ENCODE measurements around the gene MCUB. TPM values are rescaled to one million over a fixed set of nuclear protein-coding genes. Genes with fewer than 3 reads are reported as not detected.
A peak's percentile ranks its signal among the peaks of the same experiment; 100 is the strongest.
"Not testable (repeated sequence)": the region's sequence is repeated elsewhere in the genome, so short reads cannot be mapped to it uniquely, and the experiment has no call there.

The MCUB gene
- polyA plus RNA-seq, result 10 to 100 TPM in 2 of 3 donors, 1 to 10 TPM in 1; 2.2 to 20.9 (median 17.6) TPM

DNA sequence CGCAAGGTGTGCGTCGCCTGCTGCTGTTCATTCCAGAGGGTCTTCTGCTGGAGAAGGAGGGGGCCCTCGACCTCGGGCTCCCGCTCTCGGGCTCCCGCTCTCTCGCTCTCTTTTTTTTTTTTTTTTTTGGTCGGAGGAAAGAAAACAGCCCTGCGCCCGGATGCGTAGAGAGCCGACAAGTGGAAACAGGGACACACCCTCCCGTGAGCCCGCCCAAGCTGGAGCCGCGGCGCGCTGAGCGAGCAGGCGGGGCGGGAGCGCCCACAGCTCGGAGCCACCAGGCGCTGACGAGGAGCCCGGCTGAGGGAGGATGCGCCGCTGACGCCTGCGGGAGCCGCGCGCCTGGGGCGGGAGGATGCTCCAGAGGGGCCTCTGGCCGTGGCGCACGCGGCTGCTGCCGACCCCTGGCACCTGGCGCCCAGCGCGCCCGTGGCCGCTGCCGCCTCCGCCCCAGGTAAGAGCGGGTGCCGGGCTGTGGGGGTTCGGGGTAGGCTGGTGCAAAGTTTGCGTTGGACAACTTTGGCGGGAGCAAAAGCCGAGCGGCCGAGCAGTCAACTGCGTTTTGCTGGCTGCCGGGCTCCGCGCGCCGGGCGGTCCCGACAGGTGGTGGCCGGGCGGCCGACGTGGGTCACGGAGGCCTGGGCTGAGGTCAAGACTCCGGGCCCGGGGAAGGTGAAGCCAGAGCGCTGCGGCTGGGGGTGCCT lies at the start of gene MCUB:
Gene MCUB, plus strand, starts transcription at position 264 of the 704 bp plus-strand sequence. Its CDS starts 92 bp downstream, at position 356.
- peak within 1 kb of the TSS; percentile 70 for H3K27ac ChIP-seq (ENCODE audit: low read depth, low read length)
- 0% methylated on average over 55 to 73 of the region's 73 CpGs for WGBS, 3 donors

DNA sequence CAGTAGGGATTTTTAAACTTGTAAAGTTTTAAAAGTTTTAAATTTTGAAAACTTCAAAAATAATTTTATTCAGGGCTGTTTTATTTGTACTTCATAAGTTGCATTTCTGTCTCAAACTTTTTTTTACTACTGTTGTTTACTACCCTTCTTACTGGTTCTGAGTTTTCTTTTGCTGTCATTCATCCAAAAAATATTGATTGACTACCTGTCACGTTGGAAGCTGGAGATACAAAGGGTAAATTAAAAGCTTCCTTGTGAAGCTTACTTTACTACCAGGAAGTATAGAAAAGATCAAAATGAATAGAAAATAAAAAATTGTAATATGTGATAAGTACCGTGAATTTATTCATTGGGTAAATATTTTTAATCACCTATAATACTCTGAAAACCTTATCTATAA lies 49.4 kb upstream of the MCUB start:
- no peak overlapping the region for H3K27ac ChIP-seq (ENCODE audit: low read depth, low read length)
- WGBS, 3 donors, result 40 to 79% (median 75%) methylated on average over 2 of the region's 2 CpGs

DNA sequence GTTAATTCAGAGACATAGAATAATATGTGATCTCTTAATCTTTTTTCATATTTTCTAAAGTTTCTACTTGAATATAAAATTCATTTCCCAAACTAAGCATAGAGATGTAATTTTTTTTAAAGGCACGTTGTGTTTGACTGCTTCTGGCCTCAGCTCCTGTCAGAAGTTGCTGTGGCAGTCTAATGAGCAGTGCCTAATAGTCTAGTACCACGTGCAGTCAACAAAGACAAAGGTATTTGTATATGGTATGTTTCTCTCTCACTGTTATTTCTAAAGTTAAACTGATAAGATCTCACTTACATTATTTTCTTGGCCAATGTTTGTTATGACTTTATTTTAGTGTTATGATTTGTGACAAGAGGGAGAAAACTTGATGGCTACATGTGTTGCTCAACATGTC lies 48.6 kb upstream of the MCUB start:
- WGBS, 3 donors, result 29 to 71% (median 68%) methylated on average over 2 of the region's 2 CpGs
- H3K27ac ChIP-seq (ENCODE audit: low read depth, low read length), result no peak overlapping the region

DNA sequence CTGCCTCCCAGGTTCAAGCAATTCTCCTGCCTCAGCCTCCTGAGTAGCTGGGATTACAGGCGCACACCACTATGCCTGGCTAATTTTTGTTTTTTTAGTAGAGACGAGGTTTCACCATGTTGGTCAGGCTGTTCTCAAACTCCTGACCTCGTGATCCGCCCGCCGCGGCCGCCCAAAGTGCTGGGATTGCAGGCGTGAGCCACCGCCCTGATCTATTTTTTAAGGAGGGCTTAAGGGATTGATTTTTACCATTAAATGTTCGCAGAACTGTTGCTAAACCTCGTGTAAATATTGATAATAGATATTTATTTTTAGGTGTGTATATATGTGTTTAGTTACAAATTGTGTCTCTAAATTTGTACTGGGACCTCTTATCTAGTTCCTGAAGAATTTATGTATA lies 46.7 kb upstream of the MCUB start:
- 87 to 97% (median 97%) methylated on average over 12 of the region's 12 CpGs for WGBS, 3 donors
- not testable (repeated sequence) for H3K27ac ChIP-seq (ENCODE audit: low read depth, low read length)

DNA sequence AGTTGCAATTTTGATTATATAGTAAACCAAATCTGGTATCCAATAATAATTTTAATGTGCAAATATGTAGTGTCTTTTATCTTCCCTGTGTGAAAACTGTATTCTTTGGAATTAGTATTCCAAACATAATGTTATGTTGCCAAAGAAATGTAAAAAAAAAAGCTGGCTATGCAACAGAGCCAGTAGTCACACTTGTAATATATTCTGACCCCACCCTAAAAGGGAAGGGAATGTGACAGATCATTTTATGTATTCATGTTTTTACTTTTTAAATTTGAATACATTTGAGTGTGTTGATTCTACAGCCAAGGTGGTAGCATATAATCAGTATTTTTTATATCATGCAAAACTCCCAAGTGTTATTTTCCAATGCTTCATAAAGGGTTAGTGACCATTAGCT lies 27.9 kb upstream of the MCUB start:
- no peak overlapping the region for H3K27ac ChIP-seq (ENCODE audit: low read depth, low read length)

DNA sequence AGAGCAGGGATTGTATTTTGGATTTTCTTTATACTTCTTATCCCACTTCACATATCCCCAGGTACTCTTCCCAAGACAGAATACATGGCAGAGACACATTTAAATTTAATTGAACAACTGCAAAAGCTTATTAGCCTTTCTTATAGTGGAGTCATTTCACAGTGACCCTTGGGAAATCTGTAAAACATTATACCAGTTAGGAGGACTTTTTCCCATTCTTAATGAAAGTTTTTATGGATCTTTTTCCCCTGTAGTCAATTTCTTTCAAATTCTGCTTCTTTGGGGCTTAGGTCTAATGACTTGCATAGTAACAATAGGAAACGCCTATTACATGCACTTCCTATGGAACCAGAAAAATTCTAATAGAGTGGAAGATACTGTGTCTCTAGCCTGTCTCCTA lies 14.6 kb upstream of the MCUB start:
- WGBS, 3 donors, result 94 to 97% (median 96%) methylated on average over 1 of the region's 1 CpG
- no peak overlapping the region for H3K27ac ChIP-seq (ENCODE audit: low read depth, low read length)

DNA sequence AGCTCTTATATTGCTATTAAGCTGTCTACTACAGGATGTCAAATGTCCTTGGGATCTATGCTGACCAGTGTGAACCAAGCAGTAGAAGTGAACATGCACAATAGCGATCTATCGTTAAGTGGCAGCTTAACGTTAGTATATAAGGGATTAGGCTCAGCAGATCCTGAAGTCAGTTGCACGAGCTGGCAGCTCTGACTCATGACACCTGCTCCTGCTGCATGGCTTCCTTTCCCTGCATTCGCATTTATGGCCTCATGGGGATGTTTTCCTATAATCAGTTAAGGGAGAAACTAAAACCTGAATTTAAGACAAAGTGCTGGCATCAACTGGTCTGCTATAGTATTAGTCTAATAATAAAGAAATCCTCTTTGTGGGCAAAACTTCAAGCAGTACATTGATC lies 12.7 kb upstream of the MCUB start:
- H3K27ac ChIP-seq (ENCODE audit: low read depth, low read length), result no peak overlapping the region
- 86 to 89% (median 88%) methylated on average over 5 of the region's 5 CpGs for WGBS, 3 donors

- H3K27ac ChIP-seq (ENCODE audit: low read depth, low read length), result no peak overlapping the region
- 42 to 93% (median 43%) methylated on average over 2 of the region's 2 CpGs for WGBS, 3 donors
Observed at GRCh38 chr4:109548655-109549054, 11.4 kb upstream of the MCUB start.

- no peak overlapping the region for H3K27ac ChIP-seq (ENCODE audit: low read depth, low read length)
- 86 to 90% (median 87%) methylated on average over 6 of the region's 6 CpGs for WGBS, 3 donors
Observed at GRCh38 chr4:109552237-109552636, 7.8 kb upstream of the MCUB start.

DNA sequence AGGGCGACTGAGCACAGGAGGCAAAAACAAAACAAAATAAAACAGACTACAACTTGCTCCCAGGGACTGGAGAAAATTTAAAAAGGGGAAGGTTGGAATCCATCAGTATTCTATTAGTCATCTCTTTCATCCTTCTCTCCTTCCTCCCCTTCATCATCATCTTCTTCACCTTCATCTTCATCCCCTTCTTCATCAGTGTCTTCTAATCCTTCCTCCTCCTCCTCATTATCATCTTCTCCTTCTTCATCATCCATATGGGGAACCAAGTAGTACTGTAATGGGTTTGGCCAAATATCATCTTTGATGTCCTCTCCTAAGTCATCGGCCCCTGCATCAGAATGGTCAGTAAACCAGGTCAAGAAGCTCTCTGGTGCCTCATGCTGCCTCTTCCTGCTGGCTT lies 6.9 kb upstream of the MCUB start:
- H3K27ac ChIP-seq (ENCODE audit: low read depth, low read length), result no peak overlapping the region
- WGBS, 3 donors, result 97 to 100% (median 98%) methylated on average over 2 of the region's 2 CpGs

- 87 to 91% (median 90%) methylated on average over 3 of the region's 3 CpGs for WGBS, 3 donors
Observed at GRCh38 chr4:109554971-109555370, 5.1 kb upstream of the MCUB start.

GRCh38 chr4:109557433-109557832 lies 2.6 kb upstream of the MCUB start:
- no peak overlapping the region for H3K27ac ChIP-seq (ENCODE audit: low read depth, low read length)
- 96 to 98% (median 97%) methylated on average over 17 to 28 of the region's 28 CpGs for WGBS, 3 donors

More at GRCh38 chr4:109554971-109555370, 5.1 kb upstream of the MCUB start:
- no peak overlapping the region for H3K27ac ChIP-seq (ENCODE audit: low read depth, low read length)

DNA sequence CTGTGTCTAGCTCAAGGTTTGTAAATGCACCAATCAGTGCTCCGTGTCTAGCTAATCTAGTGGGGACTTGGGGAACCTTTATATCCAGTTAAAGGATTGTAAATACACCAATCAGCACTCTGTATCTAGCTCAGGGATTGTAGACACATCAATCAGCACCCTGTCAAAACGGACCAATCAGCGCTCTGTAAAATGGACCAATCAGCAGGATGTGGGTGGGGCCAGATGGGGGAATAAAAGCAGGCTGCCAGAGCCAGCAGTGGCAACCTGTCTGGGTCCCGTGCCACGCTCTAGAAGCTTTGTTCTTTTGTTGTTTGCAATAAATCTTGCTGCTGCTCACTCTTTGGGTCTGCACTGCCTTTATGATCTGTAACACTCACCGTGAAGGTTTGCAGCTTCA lies 2.0 kb upstream of the MCUB start:
- H3K27ac ChIP-seq (ENCODE audit: low read depth, low read length), result not testable (repeated sequence)
- WGBS, 3 donors, result 85 to 97% (median 96%) methylated on average over 6 of the region's 6 CpGs

- 3 to 10% (median 6%) methylated on average over 27 of the region's 27 CpGs for WGBS, 3 donors
- no peak overlapping the region for H3K27ac ChIP-seq (ENCODE audit: low read depth, low read length)
Observed at GRCh38 chr4:109559625-109559982, 442 bp upstream of the MCUB start.

- WGBS, 3 donors, result 0 to 1% (median 1%) methylated on average over 29 of the region's 29 CpGs
- H3K27ac ChIP-seq (ENCODE audit: low read depth, low read length), result peak overlapping the region; percentile 70
Observed at GRCh38 chr4:109560687-109561461, 828 bp downstream of the MCUB start.

- H3K27ac ChIP-seq (ENCODE audit: low read depth, low read length), result no peak overlapping the region
- WGBS, 3 donors, result 90 to 92% (median 90%) methylated on average over 6 of the region's 6 CpGs
Observed at GRCh38 chr4:109562457-109563239, 2.6 kb downstream of the MCUB start.

DNA sequence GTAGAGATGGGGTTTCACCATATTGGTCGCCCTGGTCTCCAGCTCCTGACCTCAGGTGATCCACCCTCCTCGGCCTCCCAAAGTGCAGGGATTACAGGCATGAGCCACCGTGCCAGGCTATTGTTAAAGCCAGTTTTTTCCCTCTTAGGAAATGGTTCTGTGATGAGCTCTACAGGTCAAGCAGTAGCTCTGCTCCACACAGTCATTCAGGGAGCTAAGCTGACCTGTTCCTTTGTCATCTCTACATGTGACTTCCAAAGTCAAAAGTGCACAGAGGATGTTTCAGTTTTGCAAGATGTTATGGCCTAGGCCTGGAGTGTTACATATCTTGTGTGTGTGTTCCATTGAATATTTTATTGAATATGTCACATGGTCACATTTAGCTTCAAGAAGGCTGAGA lies 11.4 kb downstream of the MCUB start:
- H3K27ac ChIP-seq (ENCODE audit: low read depth, low read length), result no peak overlapping the region
- 94 to 95% (median 95%) methylated on average over 3 of the region's 3 CpGs for WGBS, 3 donors

GRCh38 chr4:109572154-109572553 lies 12.1 kb downstream of the MCUB start:
- H3K27ac ChIP-seq (ENCODE audit: low read depth, low read length), result no peak overlapping the region
- 90 to 92% (median 92%) methylated on average over 3 of the region's 3 CpGs for WGBS, 3 donors

DNA sequence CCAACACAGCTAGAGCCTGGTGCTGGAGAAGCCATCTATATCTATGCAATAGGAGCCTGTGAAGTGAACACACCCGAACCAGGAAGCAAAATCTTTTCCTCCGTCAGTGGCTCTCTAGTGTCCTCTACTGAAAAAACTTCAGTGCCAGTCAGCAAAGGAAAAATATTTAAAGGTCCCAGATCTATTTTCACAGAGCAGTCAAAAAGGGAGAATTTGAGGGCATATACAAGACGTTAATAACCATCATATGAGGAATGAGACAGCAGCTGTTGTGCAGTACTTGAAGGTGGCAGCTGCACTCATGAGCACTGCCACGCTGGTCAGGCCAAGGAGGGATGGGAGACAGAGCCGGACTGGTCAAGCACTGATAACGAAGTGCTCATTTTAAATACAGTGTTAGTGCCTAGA lies 14.4 kb downstream of the MCUB start:
- no peak overlapping the region for H3K27ac ChIP-seq (ENCODE audit: low read depth, low read length)
- 64 to 75% (median 69%) methylated on average over 6 of the region's 6 CpGs for WGBS, 3 donors
